Jurkat, Clone E6-1 (cell line): ENCODE results near the gene UST.

Experiments used
- DNase-seq: peaks from one replicate; pipeline ENCODE4 v3.0.0-alpha.2; 2011; ENCODE audit warnings: low read depth, low spot score
- H3K4me3 ChIP-seq: 2 replicates; pipeline ENCODE4 v1.5.1; 2011; ENCODE audit warnings: mild to moderate bottlenecking, low read length, control low read depth, moderate library complexity

Gene UST

GRCh38 chr6:148881593-148882311 is 134.9 kb downstream of the UST start:
- DNase-seq, result no peak
- H3K4me3 ChIP-seq, result no peak overlapping the region

GRCh38 chr6:148883270-148883669 is 136.4 kb downstream of the UST start:
- no peak for DNase-seq
- no peak overlapping the region for H3K4me3 ChIP-seq

- no peak for DNase-seq
- no peak overlapping the region for H3K4me3 ChIP-seq
Observed at GRCh38 chr6:148884461-148884860, 137.6 kb downstream of the UST start.

- no peak for DNase-seq
- no peak overlapping the region for H3K4me3 ChIP-seq
Observed at GRCh38 chr6:148885136-148885865, 138.5 kb downstream of the UST start.

DNA sequence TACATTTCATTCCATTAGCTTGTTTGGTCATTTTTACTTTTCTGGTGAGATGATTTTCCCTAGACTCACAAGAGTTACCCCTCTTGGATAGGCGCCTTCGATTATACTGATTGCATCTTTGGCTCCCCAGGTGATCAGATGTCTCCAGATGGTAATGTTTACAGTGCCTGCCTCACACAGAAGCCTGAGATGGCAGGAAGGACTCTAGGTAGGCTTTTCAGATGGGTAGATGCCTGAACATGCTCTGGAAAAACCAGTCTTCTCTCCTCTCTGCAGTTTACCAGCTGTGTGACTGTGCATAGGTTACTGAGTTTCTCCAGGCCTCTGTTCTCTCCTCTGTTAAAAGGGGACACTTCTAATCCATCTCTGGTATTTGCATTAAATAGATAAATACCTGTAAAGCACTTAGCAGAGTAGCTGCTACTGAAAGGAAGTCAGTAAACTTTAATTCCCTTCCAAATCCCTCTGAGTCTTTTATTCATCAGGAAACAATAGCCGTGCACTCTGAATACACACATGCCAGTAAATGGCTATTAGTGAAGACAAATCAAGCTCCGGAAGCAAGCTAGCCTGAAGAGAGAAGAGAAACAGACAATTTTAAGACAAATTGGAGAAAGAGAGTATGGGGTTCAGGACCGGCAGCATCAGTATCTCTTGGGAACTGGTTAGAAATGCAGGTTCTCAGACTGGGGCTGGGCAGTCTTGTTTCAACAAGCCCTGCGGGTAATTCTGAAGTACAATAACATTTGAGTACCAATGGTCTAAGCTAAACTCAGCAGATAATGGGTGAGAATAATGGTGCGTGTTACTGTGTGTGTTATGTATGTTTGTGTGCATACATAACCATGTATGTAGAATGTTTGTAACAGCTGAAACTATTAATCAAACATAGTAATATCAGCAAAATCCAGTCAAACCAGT is 139.4 kb downstream of the UST start:
- no peak for DNase-seq
- no peak overlapping the region for H3K4me3 ChIP-seq

- H3K4me3 ChIP-seq, result no peak overlapping the region
- no peak for DNase-seq
Observed at GRCh38 chr6:148887181-148887580, 140.4 kb downstream of the UST start.

DNA sequence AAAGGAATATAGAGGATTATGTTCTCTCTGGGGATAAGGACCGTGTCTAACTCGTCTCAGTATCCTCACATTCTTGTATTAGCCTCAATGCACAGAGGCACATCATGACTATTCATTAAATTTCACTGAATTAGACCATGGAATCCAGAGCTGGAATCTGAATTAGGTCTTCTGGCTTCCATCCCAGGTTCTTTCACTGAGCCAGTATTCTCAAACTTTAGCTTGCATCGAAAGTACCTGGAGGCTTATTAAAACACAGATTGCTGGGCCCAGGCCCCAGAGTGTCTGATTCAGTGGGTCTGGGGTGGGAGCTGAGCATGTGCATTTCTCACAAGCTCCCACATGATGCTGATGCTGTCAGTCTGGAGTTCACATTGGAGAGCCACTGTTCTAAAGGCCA is 142.0 kb downstream of the UST start:
- no peak overlapping the region for H3K4me3 ChIP-seq
- no peak for DNase-seq

GRCh38 chr6:148890096-148890495 is 143.3 kb downstream of the UST start:
- H3K4me3 ChIP-seq, result no peak overlapping the region
- DNase-seq, result no peak

GRCh38 chr6:148890652-148891404 is 144.0 kb downstream of the UST start:
- H3K4me3 ChIP-seq, result no peak overlapping the region
- no peak for DNase-seq

- no peak for DNase-seq
- no peak overlapping the region for H3K4me3 ChIP-seq
Observed at GRCh38 chr6:148891405-148891783, 144.6 kb downstream of the UST start.

DNA sequence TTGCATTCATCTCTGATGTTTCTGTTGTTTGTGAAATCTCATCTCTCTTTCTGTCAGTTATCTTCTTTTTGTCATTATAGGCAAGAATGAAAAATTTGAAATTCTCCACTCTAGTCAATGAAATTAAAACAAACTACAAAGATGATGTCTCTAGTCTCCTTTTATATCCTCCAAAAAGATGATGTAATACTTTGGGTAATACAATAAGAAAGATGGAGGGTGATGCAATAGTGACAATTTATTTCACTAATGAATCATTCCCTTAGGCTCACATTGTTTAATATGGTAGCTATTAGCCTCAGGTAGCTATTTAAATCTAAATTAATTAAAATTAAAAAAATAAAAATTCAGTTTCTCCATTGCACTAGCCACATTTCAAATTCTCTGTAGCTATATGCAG is 145.4 kb downstream of the UST start:
- H3K4me3 ChIP-seq, result no peak overlapping the region
- DNase-seq, result no peak

GRCh38 chr6:148893073-148893472 is 146.2 kb downstream of the UST start:
- no peak overlapping the region for H3K4me3 ChIP-seq
- DNase-seq, result no peak

DNA sequence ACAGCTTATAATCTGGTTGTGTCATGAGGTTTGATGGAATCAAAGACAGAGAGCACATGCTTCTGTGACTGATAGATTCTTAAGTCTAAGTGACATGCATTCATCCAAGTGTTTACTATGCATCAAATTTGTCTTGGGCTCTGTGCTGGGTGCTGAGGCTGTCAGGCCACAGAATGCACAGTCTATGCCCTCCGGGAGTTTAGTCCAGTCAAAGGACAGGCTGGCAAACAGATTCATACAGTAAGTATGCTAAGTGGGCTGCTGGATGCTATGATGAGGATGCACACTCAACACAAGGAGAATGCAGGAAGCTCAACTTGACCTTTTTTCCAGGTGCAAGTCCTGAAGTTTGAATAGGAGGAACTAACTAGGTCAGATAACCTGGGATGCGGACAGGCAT is 146.7 kb downstream of the UST start:
- H3K4me3 ChIP-seq, result no peak overlapping the region
- no peak for DNase-seq

GRCh38 chr6:148898376-148899014 is 151.7 kb downstream of the UST start:
- DNase-seq, result no peak
- no peak overlapping the region for H3K4me3 ChIP-seq

DNA sequence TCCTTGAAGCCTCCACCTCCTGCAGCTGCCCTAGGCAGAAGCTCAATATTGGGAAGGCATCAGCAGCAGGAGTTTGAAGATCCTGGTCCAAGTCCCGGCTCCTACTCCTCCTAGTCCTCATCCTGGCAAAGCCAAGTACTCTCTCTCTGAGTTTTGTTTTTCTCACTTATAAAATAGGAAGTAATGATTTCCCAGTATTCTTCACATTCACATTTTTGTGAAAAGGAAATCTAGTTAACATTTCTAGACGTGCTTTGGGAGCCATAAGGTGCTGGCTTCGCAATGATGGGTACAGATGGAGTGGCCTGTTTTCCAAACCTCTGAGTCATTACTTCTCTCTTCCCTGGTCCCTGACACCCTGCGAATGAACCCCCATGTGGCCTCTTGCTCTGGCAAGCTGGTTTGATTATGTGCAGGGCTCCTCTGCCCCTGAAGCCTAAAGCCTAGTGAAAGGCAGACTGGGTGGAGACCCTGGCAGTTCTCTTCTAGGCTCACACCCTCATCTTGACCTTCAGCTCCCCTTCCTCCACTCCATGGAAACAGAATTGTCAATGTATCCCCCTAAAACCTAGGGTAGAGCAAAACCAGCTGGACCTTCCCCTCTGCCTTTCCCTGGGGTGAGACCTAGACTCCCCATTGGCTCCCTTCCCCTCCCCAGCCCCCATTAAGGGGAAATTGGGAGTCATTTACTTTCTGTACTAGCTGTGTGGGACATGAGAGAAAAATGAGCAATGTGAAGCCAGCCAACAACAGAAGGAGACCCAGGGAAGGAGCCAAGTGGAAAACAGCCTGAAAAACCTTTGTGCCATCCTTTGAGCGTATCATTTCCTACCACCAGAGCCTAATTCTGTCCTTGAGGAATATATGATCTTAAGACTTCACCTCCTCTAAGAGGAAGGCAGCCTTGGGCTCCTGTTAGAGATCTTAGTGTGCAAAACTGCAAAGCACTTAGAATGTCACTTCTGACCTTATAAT is 158.4 kb downstream of the UST start:
- no peak for DNase-seq
- no peak overlapping the region for H3K4me3 ChIP-seq

GRCh38 chr6:148905901-148906300 is 159.1 kb downstream of the UST start:
- no peak for DNase-seq
- no peak overlapping the region for H3K4me3 ChIP-seq

GRCh38 chr6:148906386-148906785 is 159.6 kb downstream of the UST start:
- H3K4me3 ChIP-seq, result no peak overlapping the region
- DNase-seq, result no peak

GRCh38 chr6:148907573-148907972 is 160.7 kb downstream of the UST start:
- no peak for DNase-seq
- H3K4me3 ChIP-seq, result no peak overlapping the region
